Right lobe of liver (tissue), 6 donors: ENCODE data around the gene RPS2. TPM values are rescaled to one million over a fixed set of nuclear protein-coding genes. Genes with fewer than 3 reads are reported as not detected.
"Not testable (repeated sequence)": the region's sequence is repeated elsewhere in the genome, so short reads cannot be mapped to it uniquely, and the experiment has no call there.

ENCODE experiments used
- ATAC-seq, 4 donors: fragments of 200-7000 bp; cut with Tn5 transposase; one replicate each; pipeline ENCODE4 v1.9.1; 2020; ENCODE audit warnings: mild to moderate bottlenecking in 4 of 4, moderate library complexity in 4 of 4
- DNase-seq, 3 donors: peaks; one replicate each; pipeline ENCODE4 v3.0.0-alpha.2; 2020
- H3K27ac ChIP-seq, 3 donors: fragments of 200-600 bp; one replicate each; pipeline ENCODE4 v1.8.0; 2022
- H3K27me3 ChIP-seq, 2 donors: fragments of 200-600 bp; one replicate each; pipeline ENCODE4 v1.8.0; 2022
- H3K36me3 ChIP-seq, 4 donors: fragments of 200-600 bp; sonication (generic) in 1 of 4; one replicate each; pipeline versions ENCODE4 v1.5.1 to v1.8.0; 2017 to 2022; ENCODE audit warnings: control low read depth in 1 of 4
- H3K4me1 ChIP-seq, 4 donors: fragments of 200-600 bp; sonication (generic) in 1 of 4; one replicate each; pipeline versions ENCODE4 v1.5.1 to v1.8.0; 2017 to 2022; ENCODE audit warnings: control low read depth in 1 of 4
- H3K4me3 ChIP-seq, 3 donors: fragments of 200-600 bp; one replicate each; pipeline ENCODE4 v1.8.0; 2022
- H3K9me3 ChIP-seq, 4 donors: fragments of 200-600 bp; sonication (generic) in 1 of 4; one replicate each; pipeline versions ENCODE4 v1.5.1 to v1.8.0; 2017 to 2022; ENCODE audit warnings: control low read depth in 1 of 4
- CTCF ChIP-seq, 4 donors: fragments of 200-600 bp in 3 of 4; fragments of 450-650 bp in 1 of 4; IDR thresholded peaks; one replicate each; pipeline versions ENCODE4 v1.5.1 to v1.8.0; 2016 to 2022; ENCODE audit warnings: antibody characterized with exemption in 4 of 4, mild to moderate bottlenecking in 2 of 4
- POLR2A ChIP-seq: fragments of 450-650 bp; IDR thresholded peaks from one replicate; pipeline ENCODE4 v1.6.1; 2017; ENCODE audit warnings: antibody characterized with exemption, mild to moderate bottlenecking
- WGBS: methylation state at CpG from one replicate; pipeline ENCODE4 v1.1.6; 2018; ENCODE audit warnings: low coverage, low lambda C conversion rate; ENCODE audit not compliant: insufficient coverage; ENCODE audit errors: missing lambda C conversion rate; 5-methylcytosine and 5-hydroxymethylcytosine counted together
- intact Hi-C, 2 donors: fragments of 100-400 bp; cut with DNase I; formaldehyde crosslinking; loops; one replicate each; pipeline versions ENCODE4 v1.11.2 to v1.14.1; 2022
- long read RNA-seq: library from polyadenylated mRNA; unstranded; transcript quantifications from one replicate; pipeline ENCODE4 v2.0.0, GENCODE V29; 2019
- total RNA-seq, 6 experiments: library from RNA; depleted of rRNA in 2 of 6; stranded (reverse); fragments of >200 nt in 2 of 6; fragmentation: NEBNext Ultra II Directional in 3 of 6; extraction: Animal tissue kit (Norgen Biotek cat#: 25700) in 3 of 6; gene quantifications; one replicate each; pipeline versions ENCODE4 v1.1.0 to v1.2.4, GENCODE V29; 2016 to 2023
- donor health status: DM: no; HTN: yes; CAD: no.
- donor health status: DM: no; HTN: no; CAD: no.
- donor health status: DM: no; HTN: no; CAD: no.
- donor health status: DM: no; HTN: yes; CAD: no.
- donor health status: DM: no; HTN: yes; CAD: no.

Gene RPS2
- 1,000 to 10,000 TPM in 1 of 6 experiments, 100 to 1,000 TPM in 5; 451 to 1,052 (median 541) TPM for total RNA-seq
- long read RNA-seq, partial matches to known transcripts = 66 of 70 reads
- long read RNA-seq, other reads (novel, unspliced or antisense) = 1 of 70 reads

DNA sequence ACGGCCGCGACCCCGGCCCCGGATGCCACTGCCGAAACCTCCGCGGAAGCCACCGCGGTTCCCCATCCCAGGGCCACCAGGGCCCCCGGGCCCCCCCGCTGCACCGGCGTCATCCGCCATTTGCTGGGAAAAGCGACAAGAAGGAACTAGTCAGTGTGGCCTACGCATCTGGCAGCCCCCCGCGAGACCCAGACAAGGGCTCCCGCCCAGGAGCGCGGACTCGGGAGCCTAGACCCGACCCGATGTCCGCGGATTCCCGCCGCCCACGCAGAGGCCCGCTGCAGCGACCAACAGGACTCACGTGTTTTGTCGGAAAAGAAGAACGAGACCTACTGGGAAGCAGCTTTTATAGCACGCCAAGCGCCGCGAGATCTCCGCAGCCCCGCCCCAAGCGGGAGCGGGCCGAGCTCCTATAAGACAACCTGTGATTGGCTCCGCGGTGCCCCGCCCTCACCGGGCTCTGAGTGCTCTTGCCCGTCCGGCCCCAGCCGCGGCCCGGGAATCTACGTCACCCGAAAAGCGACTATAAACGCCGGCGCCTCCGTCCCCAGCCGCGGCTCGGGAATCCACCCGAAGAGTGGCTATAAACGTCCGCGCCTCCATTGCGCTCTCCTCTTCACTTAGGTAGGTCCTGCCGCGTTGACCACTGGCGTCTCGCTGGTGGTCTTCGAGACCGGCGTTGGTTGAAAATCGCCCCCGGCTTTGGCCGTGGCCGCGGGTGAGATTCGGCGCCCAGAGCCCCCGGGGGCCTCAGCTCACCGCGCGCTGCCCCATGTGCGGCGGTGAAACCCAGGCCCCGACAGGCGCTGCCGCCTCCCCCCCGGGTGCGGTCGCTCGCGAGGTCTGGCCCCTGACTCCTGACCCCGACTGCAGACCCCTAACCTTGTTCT lies at the start of gene RPS2:
RPS2 (minus strand) TSS at position 321 of the 890 bp plus-strand sequence; CDS start at position 120, 201 bp downstream.
- 0% methylated on average over 48 of the region's 97 CpGs for WGBS
- TF ChIP-seq CTCF (IDR thresholded peaks at IDR 0.05) = no peak
- TF ChIP-seq POLR2A = peak; percentile 93
- DNase-seq (peak; percentile 99 to 100 (median 99)), ATAC-seq (peak; percentile 95 to 96 (median 96))
- intact Hi-C loops = no loop called here
- Histone ChIP-seq H3K9me3 (no peaks in the 10 kb centered on the region), H3K4me3 (peak within 1 kb of the TSS; percentile 76 to 100 (median 84)), H3K4me1 (peaks cover 0 to 21% (median 2%) of the 10 kb centered on the region in 4 donors), H3K36me3 (peaks cover 0 to 28% (median 4%) of the 10 kb centered on the region in 4 donors), H3K27ac (peak within 1 kb of the TSS; percentile 82 to 88 (median 83)), H3K27me3 (no peaks in the 10 kb centered on the region)

DNA sequence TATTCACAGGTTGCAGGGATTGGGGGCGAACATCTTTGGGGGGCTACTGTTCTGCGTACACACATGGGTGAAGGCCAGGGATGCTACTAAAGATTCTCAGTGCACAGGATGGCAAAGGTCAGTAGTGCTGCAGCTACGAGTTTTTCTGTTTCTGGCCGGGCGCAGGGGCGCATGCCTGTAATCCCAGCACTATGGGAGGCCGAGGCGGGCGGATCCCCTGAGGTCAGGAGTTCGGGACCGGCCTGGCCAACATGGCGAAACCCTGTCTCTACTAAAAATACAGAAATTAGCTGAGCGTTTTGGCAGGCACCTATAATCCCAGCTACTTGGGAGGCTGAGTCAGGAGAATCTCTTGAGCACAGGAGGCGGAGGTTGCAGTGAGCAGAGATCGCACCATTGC lies 48.9 kb upstream of the RPS2 start:
- Histone ChIP-seq H3K27ac (no peak overlapping the region), H3K27me3 (no peaks in the 10 kb centered on the region), H3K4me3 (no peak overlapping the region), H3K4me1 (peaks cover 0 to 7% (median under 1%) of the 10 kb centered on the region in 4 donors), H3K9me3 (no peaks in the 10 kb centered on the region), H3K36me3 (no peaks in the 10 kb centered on the region)
- 86% methylated on average over 6 of the region's 15 CpGs for WGBS
- no peak for DNase-seq
- ATAC-seq = no peak
- intact Hi-C loops = no loop called here
- TF ChIP-seq POLR2A (no peak), CTCF (IDR thresholded peaks at IDR 0.05) (no peak)

DNA sequence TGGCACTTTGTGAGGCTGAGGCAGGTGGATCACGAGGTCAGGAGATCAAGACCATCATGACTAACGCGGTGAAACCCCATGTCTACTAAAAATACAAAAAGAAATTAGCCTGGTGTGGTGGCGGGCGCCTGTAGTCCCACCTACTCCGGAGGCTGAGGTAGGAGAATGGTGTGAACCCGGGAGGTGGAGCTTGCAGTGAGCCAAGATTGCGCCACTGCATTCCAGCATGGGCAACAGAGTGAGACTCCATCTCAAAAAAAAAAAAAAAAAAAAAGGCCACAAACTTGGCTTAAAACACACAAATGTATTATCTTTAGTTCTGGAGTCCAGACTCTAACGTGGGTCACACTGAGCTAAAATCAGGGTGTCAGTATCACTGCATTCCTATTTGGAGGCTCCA lies 47.1 kb upstream of the RPS2 start:
- H3K36me3 ChIP-seq, DNase-seq, H3K27me3 ChIP-seq, H3K9me3 ChIP-seq, H3K27ac ChIP-seq, H3K4me3 ChIP-seq, ATAC-seq, intact Hi-C loops: not testable (repeated sequence)
- peaks cover 0 to 25% (median 12%) of the 10 kb centered on the region in 4 donors for H3K4me1 ChIP-seq
- 85% methylated on average over 4 of the region's 9 CpGs for WGBS

- peak; percentile 86 to 93 (median 90) for ATAC-seq
- H3K4me3 ChIP-seq = peak within 1 kb of the TSS; percentile 95 to 99 (median 95)
These were observed 45.3 kb upstream of the RPS2 start, which contains the start of gene ZNF598 for GRCh38 chr16:2009791-2010510. Gene ZNF598, minus strand, starts transcription at chr16:2009821.

More at GRCh38 chr16:2009791-2010510, 45.3 kb upstream of the RPS2 start, which contains the start of gene ZNF598:
- WGBS = 3% methylated on average over 11 of the region's 52 CpGs
- DNase-seq = peak; percentile 85 to 89 (median 88)
- intact Hi-C loops = no loop called here
- H3K4me1 ChIP-seq = peaks cover 0 to 25% (median 12%) of the 10 kb centered on the region in 4 donors
- no peaks in the 10 kb centered on the region for H3K27me3 ChIP-seq
- no peaks in the 10 kb centered on the region for H3K9me3 ChIP-seq
- peak; percentile 93 for TF ChIP-seq POLR2A
- TF ChIP-seq CTCF (IDR thresholded peaks at IDR 0.05) = peak in 1 of 4 donors; percentile 22
- no peaks in the 10 kb centered on the region for H3K36me3 ChIP-seq
- H3K27ac ChIP-seq = peak within 1 kb of the TSS; percentile 78 to 86 (median 80)
